Measurements from ENCODE around the gene CARD11.

DNA sequence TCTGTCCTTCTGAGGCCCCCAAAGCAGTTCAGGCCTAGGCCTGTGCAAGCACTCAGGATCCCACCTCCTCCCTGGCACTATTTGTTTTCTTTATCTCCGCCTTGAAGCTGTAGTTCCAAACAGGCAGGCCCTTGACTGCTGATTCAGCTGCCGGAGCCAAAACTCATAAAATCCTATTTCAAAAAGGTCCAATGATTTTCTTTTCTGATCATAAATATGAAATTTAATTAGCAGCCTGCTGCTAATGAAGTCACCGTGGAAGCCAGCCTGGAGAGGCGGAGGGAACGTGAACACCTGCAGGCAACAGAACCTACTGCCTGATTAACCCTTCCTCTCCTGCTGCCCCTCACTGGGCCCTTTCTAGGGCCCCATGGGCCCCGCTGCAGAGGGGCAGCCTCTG is 60.1 kb downstream of the CARD11 start:
- TF ChIP-seq EZH2phosphoT487 (IDR thresholded peaks at IDR 0.05; ENCODE audit: unreplicated experiment) (no peak), POLR2AphosphoS5 (IDR thresholded peaks at IDR 0.05; ENCODE audit: low read depth) (no peak)
- TF ChIP-seq, protein P1, sequence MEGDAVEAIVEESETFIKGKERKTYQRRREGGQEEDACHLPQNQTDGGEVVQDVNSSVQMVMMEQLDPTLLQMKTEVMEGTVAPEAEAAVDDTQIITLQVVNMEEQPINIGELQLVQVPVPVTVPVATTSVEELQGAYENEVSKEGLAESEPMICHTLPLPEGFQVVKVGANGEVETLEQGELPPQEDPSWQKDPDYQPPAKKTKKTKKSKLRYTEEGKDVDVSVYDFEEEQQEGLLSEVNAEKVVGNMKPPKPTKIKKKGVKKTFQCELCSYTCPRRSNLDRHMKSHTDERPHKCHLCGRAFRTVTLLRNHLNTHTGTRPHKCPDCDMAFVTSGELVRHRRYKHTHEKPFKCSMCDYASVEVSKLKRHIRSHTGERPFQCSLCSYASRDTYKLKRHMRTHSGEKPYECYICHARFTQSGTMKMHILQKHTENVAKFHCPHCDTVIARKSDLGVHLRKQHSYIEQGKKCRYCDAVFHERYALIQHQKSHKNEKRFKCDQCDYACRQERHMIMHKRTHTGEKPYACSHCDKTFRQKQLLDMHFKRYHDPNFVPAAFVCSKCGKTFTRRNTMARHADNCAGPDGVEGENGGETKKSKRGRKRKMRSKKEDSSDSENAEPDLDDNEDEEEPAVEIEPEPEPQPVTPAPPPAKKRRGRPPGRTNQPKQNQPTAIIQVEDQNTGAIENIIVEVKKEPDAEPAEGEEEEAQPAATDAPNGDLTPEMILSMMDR (conservative IDR thresholded peaks at IDR 0.05; ENCODE audit: low read depth in 2 of 2): no peak
